SK-N-SH (cell line): ENCODE results near the gene ABHD17B. TPM values are rescaled to one million over a fixed set of nuclear protein-coding genes. Genes with fewer than 3 reads are reported as not detected.

ENCODE experiments used
- CTCF ChIA-PET: fragments of 300-600, 350-600 bp; formaldehyde crosslinking; extraction: SDS; loops from one replicate; lab custom pipeline; 2021; lab: Yijun Ruan, JAX
- POLR2A ChIA-PET: fragments of 350-600 bp; sonication (Branson Sonifier 250); formaldehyde crosslinking; extraction: SDS; loops from one replicate; lab custom pipeline; 2020; ENCODE audit warnings: antibody characterized with exemption, inconsistent platforms; lab: Yijun Ruan, JAX
- DNase-seq: peaks from one replicate; pipeline ENCODE4 v3.0.0; 2012
- H2AFZ ChIP-seq: fragments of 200-600 bp; sonication (generic); 2 replicates; pipeline ENCODE4 v1.8.1; 2016; ENCODE audit warnings: antibody characterized with exemption, mild to moderate bottlenecking, low read depth
- H3F3A ChIP-seq: fragments of 200-600 bp; sonication (generic); replicated peaks from 2 replicates; pipeline ENCODE3; 2016; ENCODE audit warnings: antibody characterized with exemption, mild to moderate bottlenecking; ENCODE audit not compliant: insufficient read depth
- H3K27ac ChIP-seq, 2 experiments: fragments of 200-500 bp in 1 of 2; fragments of 200-600 bp in 1 of 2; sonication (Bioruptor generic) in 1 of 2; sonication (generic), shearing (Covaris generic) in 1 of 2; 2 replicates each; pipeline versions ENCODE4 v1.5.1 to v1.6.1; 2014 to 2016; ENCODE audit warnings: low read depth in 2 of 2, inconsistent platforms in 1 of 2, low read length in 1 of 2, mild to moderate bottlenecking in 1 of 2, mixed read lengths in 1 of 2
- H3K27me3 ChIP-seq: fragments of 200-600 bp; sonication (generic), shearing (Covaris generic); 2 replicates; pipeline ENCODE4 v1.6.1; 2016; ENCODE audit warnings: mixed run types; ENCODE audit not compliant: insufficient read depth
- H3K36me3 ChIP-seq, 2 experiments: fragments of 200-500 bp in 1 of 2; fragments of 200-600 bp in 1 of 2; sonication (Bioruptor generic) in 1 of 2; sonication (generic) in 1 of 2; replicated peaks in 1 of 2; 2 replicates each; pipeline versions ENCODE3 to v1.5.1; 2014 to 2016; ENCODE audit warnings: low read length in 1 of 2, mild to moderate bottlenecking in 1 of 2; ENCODE audit not compliant: insufficient read depth in 2 of 2, control insufficient read depth in 1 of 2
- H3K4me1 ChIP-seq, 2 experiments: fragments of 200-500 bp in 1 of 2; fragments of 200-600 bp in 1 of 2; sonication (Bioruptor generic) in 1 of 2; sonication (generic), shearing (Covaris generic) in 1 of 2; 2 replicates each; pipeline versions ENCODE4 v1.5.1 to v1.6.1; 2014 to 2016; ENCODE audit warnings: low read depth in 1 of 2, low read length in 1 of 2, mixed run types in 1 of 2; ENCODE audit not compliant: insufficient read depth in 2 of 2, control insufficient read depth in 1 of 2
- H3K4me2 ChIP-seq: fragments of 200-600 bp; sonication (generic), shearing (Covaris generic); 2 replicates; pipeline ENCODE4 v1.6.1; 2017; ENCODE audit warnings: mixed run types
- H3K4me3 ChIP-seq, 2 experiments: fragments of 200-500 bp in 1 of 2; fragments of 200-600 bp in 1 of 2; sonication (Bioruptor generic) in 1 of 2; sonication (generic), shearing (Covaris generic) in 1 of 2; 2 replicates each; pipeline versions ENCODE4 v1.5.1 to v1.8.1; 2014 to 2016; ENCODE audit warnings: low read depth in 2 of 2, inconsistent platforms in 1 of 2, low read length in 1 of 2, mild to moderate bottlenecking in 1 of 2, mixed read lengths in 1 of 2, moderate library complexity in 1 of 2
- H3K79me2 ChIP-seq: fragments of 200-600 bp; sonication (generic); 2 replicates; pipeline ENCODE4 v1.8.1; 2017; ENCODE audit warnings: mild to moderate bottlenecking; ENCODE audit not compliant: insufficient read depth
- H3K9ac ChIP-seq: fragments of 200-600 bp; sonication (generic); 2 replicates; pipeline ENCODE4 v1.6.1; 2017; ENCODE audit warnings: mixed run types
- H3K9me2 ChIP-seq: fragments of 200-600 bp; sonication (generic); 2 replicates; pipeline ENCODE4 v1.6.1; 2017; ENCODE audit warnings: mixed run types
- H3K9me3 ChIP-seq: fragments of 200-600 bp; sonication (generic); 2 replicates; pipeline ENCODE4 v1.6.1; 2017; ENCODE audit warnings: mixed run types, mild to moderate bottlenecking, moderate library complexity
- H4K20me1 ChIP-seq: fragments of 200-600 bp; sonication (generic); 2 replicates; pipeline ENCODE4 v1.6.1; 2017; ENCODE audit warnings: mild to moderate bottlenecking, mixed run types; ENCODE audit not compliant: insufficient read depth
- CHD2 ChIP-seq: fragments of 150-350 bp; IDR thresholded peaks from 2 replicates; pipeline ENCODE4 v1.6.1; 2018; ENCODE audit warnings: low read length; ENCODE audit not compliant: partially characterized antibody
- ELF1 ChIP-seq: IDR thresholded peaks from 2 replicates; pipeline ENCODE4 v1.4.0; 2012
- EP300 ChIP-seq, 2 experiments: IDR thresholded peaks; 2 replicates each; pipeline versions ENCODE4 v1.4.0 to v1.6.1; 2012; ENCODE audit warnings: borderline replicate concordance in 1 of 2, low read depth in 1 of 2, low read length in 1 of 2
- EZH2phosphoT487 ChIP-seq: fragments of 200-600 bp; sonication (generic); IDR thresholded peaks from 2 replicates; pipeline ENCODE4 v1.6.1; 2017; ENCODE audit warnings: low read depth, mixed run types, mild to moderate bottlenecking, antibody characterized with exemption, moderate library complexity, borderline replicate concordance
- FOXJ3 ChIP-seq: sonication (generic); formaldehyde crosslinking; IDR thresholded peaks from 2 replicates; pipeline ENCODE4 v1.5.1; 2020; ENCODE audit warnings: mild to moderate bottlenecking, missing genetic modification reagents
- FOXM1 ChIP-seq: IDR thresholded peaks from 2 replicates; pipeline ENCODE4 v1.4.0; 2012; ENCODE audit warnings: low read depth, mild to moderate bottlenecking
- GABPA ChIP-seq: IDR thresholded peaks from 2 replicates; pipeline ENCODE4 v1.4.0; 2012; ENCODE audit warnings: low read depth, mild to moderate bottlenecking
- JUND ChIP-seq: IDR thresholded peaks from 2 replicates; pipeline ENCODE4 v1.4.0; 2012
- MEF2A ChIP-seq: IDR thresholded peaks from 2 replicates; pipeline ENCODE4 v1.4.0; 2012; ENCODE audit warnings: low read depth, borderline replicate concordance
- NFIC ChIP-seq: IDR thresholded peaks from 2 replicates; pipeline ENCODE4 v1.4.0; 2012; ENCODE audit warnings: borderline replicate concordance
- RAD21 ChIP-seq: IDR thresholded peaks from 2 replicates; pipeline ENCODE4 v1.6.1; 2012; ENCODE audit warnings: mild to moderate bottlenecking, low read length
- RCOR1 ChIP-seq: fragments of 150-350 bp; IDR thresholded peaks from 2 replicates; pipeline ENCODE4 v1.6.1; 2017; ENCODE audit warnings: antibody characterized with exemption, low read length
- SIN3A ChIP-seq: IDR thresholded peaks from 2 replicates; pipeline ENCODE4 v1.6.1; 2012; ENCODE audit warnings: low read depth, mild to moderate bottlenecking, low read length, moderate library complexity, borderline replicate concordance
- SMC3 ChIP-seq: IDR thresholded peaks from 2 replicates; pipeline ENCODE4 v1.6.1; 2012; ENCODE audit warnings: low read depth, low read length, improper control_type of control experiment
- TCF12 ChIP-seq: IDR thresholded peaks from 2 replicates; pipeline ENCODE4 v1.4.0; 2012
- WGBS: methylation state at CpG from one replicate; pipeline ENCODE4 v1.1.6; 2017; ENCODE audit warnings: low lambda C conversion rate; 5-methylcytosine and 5-hydroxymethylcytosine counted together
- polyA plus RNA-seq, 3 experiments: library from polyadenylated mRNA; depleted of rRNA; stranded (reverse); fragments of >200 nt; gene quantifications; 2 replicates each; pipeline ENCODE4 v1.2.3, GENCODE V29; 2012
- TF ChIP-seq, protein P1 (sequence below): IDR thresholded peaks from 2 replicates; pipeline ENCODE4 v1.4.0; 2012; ENCODE audit warnings: low read depth
- TF ChIP-seq, protein P2 (sequence below): fragments of 200-600 bp; sonication (generic); IDR thresholded peaks from 2 replicates; pipeline ENCODE4 v1.6.1; 2017; ENCODE audit warnings: antibody characterized with exemption, mild to moderate bottlenecking, moderate library complexity
- TF ChIP-seq, protein P3 (sequence below): fragments of 150-350 bp; IDR thresholded peaks from 2 replicates; pipeline ENCODE4 v1.6.1; 2016; ENCODE audit warnings: mild to moderate bottlenecking, low read depth, low read length
- TF ChIP-seq, protein P4 (sequence below): fragments of 150-350 bp; IDR thresholded peaks from 2 replicates; pipeline ENCODE4 v1.6.1; 2017; ENCODE audit warnings: antibody characterized with exemption, low read length, low read depth, borderline replicate concordance

ABHD17B gene
- polyA plus RNA-seq, 1 of the 3 experiments (the other 2 are of a cell fraction), result 7.3 TPM

DNA sequence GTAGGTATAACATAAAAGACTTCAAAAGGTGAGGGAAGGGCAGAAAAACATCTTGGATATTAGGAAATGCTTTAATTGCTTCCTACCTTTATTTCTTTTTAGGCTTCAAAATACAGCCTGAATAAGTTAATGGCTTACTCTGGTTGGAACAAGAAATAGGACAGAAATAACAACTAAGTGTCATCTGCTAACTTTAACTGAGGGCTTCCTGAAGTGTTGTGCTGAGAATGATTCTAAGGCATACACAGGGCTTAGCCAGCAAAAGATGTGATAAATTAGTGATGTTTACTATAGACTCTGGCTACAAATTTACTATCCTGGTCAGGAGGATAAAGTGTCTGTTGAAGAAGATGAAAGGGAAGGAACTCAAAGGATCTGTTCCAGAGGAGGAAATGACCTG is 34.2 kb downstream of the ABHD17B start (continued):
- TF ChIP-seq SMC3, result no peak
- TF ChIP-seq TCF12, result no peak
- TF ChIP-seq RAD21, result no peak

DNA sequence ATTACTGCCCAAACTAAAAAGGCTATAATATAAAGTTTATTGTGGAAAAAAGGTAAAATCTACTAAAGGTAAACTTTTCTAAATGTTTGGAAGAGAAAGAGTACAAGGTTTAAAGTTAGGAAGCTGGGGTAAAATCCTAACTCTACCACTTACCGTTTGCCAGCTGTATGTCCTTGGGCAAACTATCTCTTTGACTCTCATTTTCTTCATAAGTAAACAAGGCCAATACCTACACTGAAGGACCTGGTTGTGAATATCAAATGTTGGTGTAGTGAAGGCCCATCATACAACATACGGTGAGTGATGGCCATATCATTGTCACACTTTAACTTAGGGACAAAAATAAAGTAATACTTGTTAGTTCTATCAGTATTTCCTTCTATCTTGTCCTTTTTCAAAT is 34.9 kb downstream of the ABHD17B start:
- WGBS, result 98% methylated on average over 2 of the region's 2 CpGs
- Histone ChIP-seq H3K27me3 (no peaks in the 10 kb centered on the region), H4K20me1 (no peaks in the 10 kb centered on the region), H3K4me2 (no peak overlapping the region), H3F3A (no peaks in the 10 kb centered on the region), H3K79me2 (peaks cover 74% of the 10 kb centered on the region), H3K9me2 (no peaks in the 10 kb centered on the region), H3K4me1 (no peaks in the 10 kb centered on the region), H3K9me3 (peaks cover 11% of the 10 kb centered on the region), H2AFZ (no peak overlapping the region), H3K27ac (no peak overlapping the region), H3K36me3 (peaks cover 14 to 19% of the 10 kb centered on the region in 2 experiments), H3K9ac (no peak overlapping the region), H3K4me3 (no peak overlapping the region)
- TF ChIP-seq, protein P1, sequence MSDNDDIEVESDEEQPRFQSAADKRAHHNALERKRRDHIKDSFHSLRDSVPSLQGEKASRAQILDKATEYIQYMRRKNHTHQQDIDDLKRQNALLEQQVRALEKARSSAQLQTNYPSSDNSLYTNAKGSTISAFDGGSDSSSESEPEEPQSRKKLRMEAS, result no peak
- TF ChIP-seq MEF2A (no peak), EZH2phosphoT487 (no peak), JUND (no peak), FOXJ3 (CRISPR knock-in tag) (no peak), GABPA (no peak), SIN3A (no peak), ELF1 (no peak), RCOR1 (no peak), CHD2 (no peak), FOXM1 (no peak), NFIC (no peak), EP300 (IDR thresholded peaks at IDR 0.05; ENCODE audit: borderline replicate concordance in 1 of 2, low read depth in 1 of 2, low read length in 1 of 2) (no peak)
- TF ChIP-seq, protein P2, sequence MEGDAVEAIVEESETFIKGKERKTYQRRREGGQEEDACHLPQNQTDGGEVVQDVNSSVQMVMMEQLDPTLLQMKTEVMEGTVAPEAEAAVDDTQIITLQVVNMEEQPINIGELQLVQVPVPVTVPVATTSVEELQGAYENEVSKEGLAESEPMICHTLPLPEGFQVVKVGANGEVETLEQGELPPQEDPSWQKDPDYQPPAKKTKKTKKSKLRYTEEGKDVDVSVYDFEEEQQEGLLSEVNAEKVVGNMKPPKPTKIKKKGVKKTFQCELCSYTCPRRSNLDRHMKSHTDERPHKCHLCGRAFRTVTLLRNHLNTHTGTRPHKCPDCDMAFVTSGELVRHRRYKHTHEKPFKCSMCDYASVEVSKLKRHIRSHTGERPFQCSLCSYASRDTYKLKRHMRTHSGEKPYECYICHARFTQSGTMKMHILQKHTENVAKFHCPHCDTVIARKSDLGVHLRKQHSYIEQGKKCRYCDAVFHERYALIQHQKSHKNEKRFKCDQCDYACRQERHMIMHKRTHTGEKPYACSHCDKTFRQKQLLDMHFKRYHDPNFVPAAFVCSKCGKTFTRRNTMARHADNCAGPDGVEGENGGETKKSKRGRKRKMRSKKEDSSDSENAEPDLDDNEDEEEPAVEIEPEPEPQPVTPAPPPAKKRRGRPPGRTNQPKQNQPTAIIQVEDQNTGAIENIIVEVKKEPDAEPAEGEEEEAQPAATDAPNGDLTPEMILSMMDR, result no peak
- TF ChIP-seq, protein P3, sequence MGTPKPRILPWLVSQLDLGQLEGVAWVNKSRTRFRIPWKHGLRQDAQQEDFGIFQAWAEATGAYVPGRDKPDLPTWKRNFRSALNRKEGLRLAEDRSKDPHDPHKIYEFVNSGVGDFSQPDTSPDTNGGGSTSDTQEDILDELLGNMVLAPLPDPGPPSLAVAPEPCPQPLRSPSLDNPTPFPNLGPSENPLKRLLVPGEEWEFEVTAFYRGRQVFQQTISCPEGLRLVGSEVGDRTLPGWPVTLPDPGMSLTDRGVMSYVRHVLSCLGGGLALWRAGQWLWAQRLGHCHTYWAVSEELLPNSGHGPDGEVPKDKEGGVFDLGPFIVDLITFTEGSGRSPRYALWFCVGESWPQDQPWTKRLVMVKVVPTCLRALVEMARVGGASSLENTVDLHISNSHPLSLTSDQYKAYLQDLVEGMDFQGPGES, result no peak
- TF ChIP-seq, protein P4, sequence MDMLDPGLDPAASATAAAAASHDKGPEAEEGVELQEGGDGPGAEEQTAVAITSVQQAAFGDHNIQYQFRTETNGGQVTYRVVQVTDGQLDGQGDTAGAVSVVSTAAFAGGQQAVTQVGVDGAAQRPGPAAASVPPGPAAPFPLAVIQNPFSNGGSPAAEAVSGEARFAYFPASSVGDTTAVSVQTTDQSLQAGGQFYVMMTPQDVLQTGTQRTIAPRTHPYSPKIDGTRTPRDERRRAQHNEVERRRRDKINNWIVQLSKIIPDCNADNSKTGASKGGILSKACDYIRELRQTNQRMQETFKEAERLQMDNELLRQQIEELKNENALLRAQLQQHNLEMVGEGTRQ, result no peak
- ChIA-PET POLR2A (no interaction called here), CTCF (no interaction called here)
- DNase-seq, result no peak
